Measurements from ENCODE around the gene ZCCHC18.

GRCh38 chrX:104098919-104099318 lies 13.4 kb upstream of the ZCCHC18 start:
- TF ChIP-seq POLR2A (IDR thresholded peaks at IDR 0.05) (no peak), CTCF (IDR thresholded peaks at IDR 0.05) (no peak)

Data from suprapubic skin (tissue), 3 donors.